Esophagus muscularis mucosa (tissue), 4 donors: Measurements from ENCODE around the gene YPEL1. TPM values are rescaled to one million over a fixed set of nuclear protein-coding genes. Genes with fewer than 3 reads are reported as not detected.

Source experiments
- DNase-seq: peaks from one replicate; pipeline ENCODE4 v3.0.0-alpha.2; 2017; ENCODE audit errors: extremely low spot score
- H3K27ac ChIP-seq, 4 donors: fragments of 200-600 bp; sonication (generic); replicated peaks in 1 of 4; 1 replicate in 3 of 4; 2 replicates in 1 of 4; pipeline ENCODE4 v1.5.1; 2016 to 2019; ENCODE audit warnings: mild to moderate bottlenecking in 1 of 4
- H3K27me3 ChIP-seq, 4 donors: fragments of 200-600 bp; sonication (generic); one replicate each; pipeline versions ENCODE4 v1.5.1 to v1.6.0; 2016 to 2019
- H3K36me3 ChIP-seq, 4 donors: fragments of 200-600 bp; sonication (generic); one replicate each; pipeline ENCODE4 v1.5.1; 2016 to 2019
- H3K4me1 ChIP-seq, 4 donors: fragments of 200-600 bp; sonication (generic); one replicate each; pipeline ENCODE4 v1.5.1; 2016 to 2019
- H3K4me3 ChIP-seq, 4 donors: fragments of 200-600 bp; sonication (generic); 1 replicate in 2 of 4; 2 replicates in 2 of 4; pipeline ENCODE4 v1.5.1; 2016 to 2019; ENCODE audit warnings: mild to moderate bottlenecking in 4 of 4, moderate library complexity in 1 of 4
- H3K9me3 ChIP-seq, 4 donors: fragments of 200-600 bp; sonication (generic); 1 replicate in 3 of 4; 2 replicates in 1 of 4; pipeline ENCODE4 v1.5.1; 2016 to 2019
- EP300 ChIP-seq: sonication (generic); formaldehyde crosslinking; IDR thresholded peaks from one replicate; pipeline ENCODE4 v1.6.1; 2017; ENCODE audit warnings: antibody characterized with exemption
- POLR2A ChIP-seq: fragments of 450-650 bp; IDR thresholded peaks from one replicate; pipeline ENCODE4 v1.6.1; 2017; ENCODE audit warnings: antibody characterized with exemption, moderate library complexity, mild to moderate bottlenecking, low read depth
- POLR2AphosphoS5 ChIP-seq, 2 donors: sonication (generic); formaldehyde crosslinking; IDR thresholded peaks; one replicate each; pipeline ENCODE4 v1.6.1; 2017; ENCODE audit warnings: antibody characterized with exemption in 2 of 2
- WGBS: methylation state at CpG from one replicate; pipeline ENCODE4 v1.1.5; 2018; 5-methylcytosine and 5-hydroxymethylcytosine counted together
- intact Hi-C: fragments of 100-400 bp; cut with DNase I; formaldehyde crosslinking; loops from one replicate; pipeline ENCODE4 v1.15.1; 2023
- total RNA-seq, 4 donors: library from RNA; depleted of rRNA; stranded (reverse); fragments of >200 nt; gene quantifications; one replicate each; pipeline versions ENCODE4 v1.1.0 to v1.2.1, GENCODE V29; 2016
- TF ChIP-seq, protein P1 (sequence below), 3 experiments: fragments of 200-600 bp in 2 of 3; fragments of 450-650 bp in 1 of 3; sonication (generic) in 2 of 3; IDR thresholded peaks; one replicate each; pipeline ENCODE4 v1.5.1; 2017 to 2019; ENCODE audit warnings: antibody characterized with exemption in 3 of 3, mild to moderate bottlenecking in 2 of 3, moderate library complexity in 1 of 3

Gene YPEL1
- total RNA-seq, 4 donors from 2014 or later, result 12.0 to 30.7 (median 16.5) TPM

DNA sequence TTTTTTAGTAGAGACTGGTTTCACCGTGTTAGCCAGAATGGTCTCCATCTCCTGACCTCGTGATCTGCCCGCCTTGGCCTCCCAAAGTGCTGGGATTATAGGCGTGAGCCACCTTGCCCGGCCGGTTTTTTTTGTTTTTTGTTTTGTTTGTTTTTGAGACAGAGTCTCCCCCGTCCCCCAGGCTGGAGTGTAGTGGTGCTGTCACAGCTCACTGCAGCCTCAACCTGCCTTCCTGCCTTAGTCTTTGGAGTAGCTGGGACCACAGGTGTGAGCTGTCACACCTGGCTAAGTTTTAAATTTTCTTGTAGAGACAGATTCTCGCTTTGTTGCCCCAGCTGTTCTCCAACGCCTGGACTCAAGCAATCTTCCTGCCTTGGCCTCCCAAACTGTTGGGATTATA lies 66.6 kb downstream of the YPEL1 start:
- TF ChIP-seq, protein P1, sequence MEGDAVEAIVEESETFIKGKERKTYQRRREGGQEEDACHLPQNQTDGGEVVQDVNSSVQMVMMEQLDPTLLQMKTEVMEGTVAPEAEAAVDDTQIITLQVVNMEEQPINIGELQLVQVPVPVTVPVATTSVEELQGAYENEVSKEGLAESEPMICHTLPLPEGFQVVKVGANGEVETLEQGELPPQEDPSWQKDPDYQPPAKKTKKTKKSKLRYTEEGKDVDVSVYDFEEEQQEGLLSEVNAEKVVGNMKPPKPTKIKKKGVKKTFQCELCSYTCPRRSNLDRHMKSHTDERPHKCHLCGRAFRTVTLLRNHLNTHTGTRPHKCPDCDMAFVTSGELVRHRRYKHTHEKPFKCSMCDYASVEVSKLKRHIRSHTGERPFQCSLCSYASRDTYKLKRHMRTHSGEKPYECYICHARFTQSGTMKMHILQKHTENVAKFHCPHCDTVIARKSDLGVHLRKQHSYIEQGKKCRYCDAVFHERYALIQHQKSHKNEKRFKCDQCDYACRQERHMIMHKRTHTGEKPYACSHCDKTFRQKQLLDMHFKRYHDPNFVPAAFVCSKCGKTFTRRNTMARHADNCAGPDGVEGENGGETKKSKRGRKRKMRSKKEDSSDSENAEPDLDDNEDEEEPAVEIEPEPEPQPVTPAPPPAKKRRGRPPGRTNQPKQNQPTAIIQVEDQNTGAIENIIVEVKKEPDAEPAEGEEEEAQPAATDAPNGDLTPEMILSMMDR (IDR thresholded peaks at IDR 0.05), result no peak
- no peak for TF ChIP-seq POLR2A
- TF ChIP-seq POLR2AphosphoS5 (IDR thresholded peaks at IDR 0.05), result no peak
- no peak for TF ChIP-seq EP300
- Histone ChIP-seq H3K4me1 (peaks cover 8 to 22% (median 18%) of the 10 kb centered on the region in 4 donors), H3K27me3 (no peaks in the 10 kb centered on the region), H3K36me3 (peaks cover 31 to 50% (median 43%) of the 10 kb centered on the region in 4 donors), H3K27ac (no peak overlapping the region), H3K9me3 (no peaks in the 10 kb centered on the region), H3K4me3 (no peak overlapping the region)
- WGBS, result 87% methylated on average over 9 of the region's 9 CpGs
- intact Hi-C loops, result no loop called here
- DNase-seq, result no peak

GRCh38 chr22:21666786-21667185 lies 68.8 kb downstream of the YPEL1 start:
- no peaks in the 10 kb centered on the region for H3K9me3 ChIP-seq
- WGBS, result 39% methylated on average over 16 of the region's 16 CpGs
- intact Hi-C loops, result no loop called here

DNA sequence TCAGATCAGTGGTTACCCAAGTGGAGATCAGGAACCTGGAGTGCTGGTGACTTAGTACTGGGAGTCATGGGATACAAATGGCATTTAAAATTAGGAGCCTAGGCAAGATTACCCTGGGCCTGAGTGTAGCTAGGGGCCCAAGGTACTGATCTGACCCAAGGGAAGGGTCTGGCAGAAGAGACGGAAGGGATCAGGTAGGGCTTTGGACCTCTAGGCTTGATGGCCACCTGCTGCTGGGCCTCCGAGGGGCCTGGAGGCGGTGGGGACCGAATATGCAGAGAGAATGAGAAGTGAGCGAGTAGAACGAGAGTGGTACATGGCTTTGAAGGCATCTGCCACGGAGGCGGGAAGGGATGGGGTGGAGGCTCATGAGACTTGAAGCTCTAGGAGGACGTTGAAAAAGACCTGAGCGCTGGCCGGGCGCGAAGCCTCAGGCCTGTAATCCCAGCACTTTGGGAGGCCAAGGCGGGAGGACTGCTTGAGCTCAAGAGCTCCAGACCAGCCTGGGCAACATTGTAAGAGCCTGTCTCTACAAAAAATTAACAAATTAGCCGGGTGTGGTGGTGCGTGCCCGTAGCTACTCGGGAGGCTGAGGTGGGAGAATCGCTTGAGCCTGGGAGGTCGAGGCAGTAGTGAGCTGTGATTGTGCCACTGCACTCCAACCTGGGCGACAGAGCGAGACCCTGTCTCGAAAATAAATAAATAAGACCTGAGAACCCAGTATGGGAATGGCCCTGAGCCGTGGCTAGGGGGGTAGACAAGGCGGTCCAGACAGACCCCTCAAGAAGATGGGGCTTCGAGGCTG lies 70.3 kb downstream of the YPEL1 start:
- TF ChIP-seq, protein P1 (IDR thresholded peaks at IDR 0.05), result no peak
- TF ChIP-seq POLR2A (no peak), POLR2AphosphoS5 (IDR thresholded peaks at IDR 0.05) (no peak), EP300 (no peak)
- DNase-seq, result no peak
- Histone ChIP-seq H3K4me1 (peaks cover 8 to 22% (median 18%) of the 10 kb centered on the region in 4 donors), H3K9me3 (no peaks in the 10 kb centered on the region), H3K27ac (peak overlapping the region; percentile 87 to 92 (median 91)), H3K4me3 (peak overlapping the region; percentile 73 to 85 (median 80)), H3K27me3 (peaks cover 0 to 11% (median 0%) of the 10 kb centered on the region in 4 donors), H3K36me3 (peaks cover 4 to 13% (median 8%) of the 10 kb centered on the region in 4 donors)
- 78% methylated on average over 25 of the region's 26 CpGs for WGBS
- intact Hi-C loops, result no loop called here

More at GRCh38 chr22:21666786-21667185, 68.8 kb downstream of the YPEL1 start:
- peaks cover 19 to 28% (median 21%) of the 10 kb centered on the region in 4 donors for H3K36me3 ChIP-seq
- peaks cover 8 to 22% (median 18%) of the 10 kb centered on the region in 4 donors for H3K4me1 ChIP-seq
- H3K27me3 ChIP-seq, result no peaks in the 10 kb centered on the region
- no peak for DNase-seq
- no peak for TF ChIP-seq POLR2A
- no peak for TF ChIP-seq POLR2AphosphoS5 (IDR thresholded peaks at IDR 0.05)
- TF ChIP-seq, protein P1 (IDR thresholded peaks at IDR 0.05), result no peak
- no peak for TF ChIP-seq EP300
- H3K27ac ChIP-seq, result peak overlapping the region; percentile 87 to 92 (median 91)
- peak overlapping the region; percentile 73 to 85 (median 80) for H3K4me3 ChIP-seq

GRCh38 chr22:21663738-21664137 lies 71.9 kb downstream of the YPEL1 start:
- TF ChIP-seq POLR2A (no peak), EP300 (no peak), POLR2AphosphoS5 (IDR thresholded peaks at IDR 0.05) (no peak)
- TF ChIP-seq, protein P1 (IDR thresholded peaks at IDR 0.05), result no peak
- Histone ChIP-seq H3K4me3 (no peak overlapping the region), H3K27me3 (peaks cover 0 to 23% (median 0%) of the 10 kb centered on the region in 4 donors), H3K9me3 (no peaks in the 10 kb centered on the region), H3K36me3 (no peaks in the 10 kb centered on the region), H3K4me1 (peaks cover 8 to 22% (median 18%) of the 10 kb centered on the region in 4 donors), H3K27ac (no peak overlapping the region)
- WGBS, result 95% methylated on average over 2 of the region's 2 CpGs
- intact Hi-C loops, result no loop called here
- no peak for DNase-seq
